ENCODE data around the gene GPA33. TPM values are rescaled to one million over a fixed set of nuclear protein-coding genes. Genes with fewer than 3 reads are reported as not detected.

Gene GPA33
- total RNA-seq, 2 experiments from 2014 or later: not detected

DNA sequence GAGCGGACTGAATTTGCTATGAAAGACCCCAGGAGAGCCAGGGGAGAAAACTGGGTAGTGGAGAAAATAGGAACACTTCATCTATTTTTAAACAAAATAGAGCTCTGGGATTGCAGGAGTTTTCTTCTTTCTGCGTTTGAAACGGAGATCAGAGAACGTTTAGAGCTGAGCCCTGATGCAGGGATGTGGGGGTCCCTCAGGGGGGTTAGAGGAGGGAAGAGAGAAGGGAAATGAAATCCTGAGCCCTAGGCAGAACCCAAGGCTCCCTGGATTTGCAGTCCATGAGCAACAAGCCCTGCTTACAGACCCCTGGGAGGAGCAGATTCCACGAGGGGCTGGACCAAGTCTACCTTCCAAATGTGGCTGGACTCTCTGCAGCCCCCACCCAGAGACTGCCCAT lies 25.5 kb upstream of the GPA33 start:
- Histone ChIP-seq H3K9me3 (ENCODE audit: low read length) (no peaks in the 10 kb centered on the region), H3K4me1 (ENCODE audit: insufficient read depth, low read length, poor library complexity, severe bottlenecking) (peaks cover 2% of the 10 kb centered on the region), H4K20me1 (ENCODE audit: insufficient read depth, low read length) (no peaks in the 10 kb centered on the region), H3K27ac (ENCODE audit: low read depth, low read length, poor library complexity, severe bottlenecking) (no peak overlapping the region), H2AFZ (ENCODE audit: low read length) (no peak overlapping the region), H3K36me3 (ENCODE audit: insufficient read depth, low read length) (no peaks in the 10 kb centered on the region; the same call in 1 of the 2 replicates), H3K79me2 (ENCODE audit: insufficient read depth, low read depth, low read length) (no peaks in the 10 kb centered on the region), H3K9me2 (ENCODE audit: insufficient read depth, low read length) (no peaks in the 10 kb centered on the region), H3K4me3 (ENCODE audit: low read depth, low read length, poor library complexity, severe bottlenecking) (no peak overlapping the region), H3K4me2 (ENCODE audit: low read length) (no peak overlapping the region)
- TF ChIP-seq CTCF (conservative IDR thresholded peaks at IDR 0.05; ENCODE audit: low read length): no peak
- TF ChIP-seq EZH2phosphoT487 (IDR thresholded peaks at IDR 0.05; ENCODE audit: borderline replicate concordance, low read depth, low read length): no peak
- no TSS peak for BruUV-seq (replicated peaks)
- CTCF ChIA-PET (ENCODE audit: unreplicated experiment): no interaction called here
- intact Hi-C loops (cut with micrococcal nuclease; ENCODE audit: unreplicated experiment): no loop called here
- POLR2A ChIA-PET: interaction anchor here (1.1 kb wide), 1 partner anchor 20 kb away, joined by 3 read pairs; no protein-coding TSS in a partner anchor
- DNase-seq (ENCODE audit: low spot score): no peak

DNA sequence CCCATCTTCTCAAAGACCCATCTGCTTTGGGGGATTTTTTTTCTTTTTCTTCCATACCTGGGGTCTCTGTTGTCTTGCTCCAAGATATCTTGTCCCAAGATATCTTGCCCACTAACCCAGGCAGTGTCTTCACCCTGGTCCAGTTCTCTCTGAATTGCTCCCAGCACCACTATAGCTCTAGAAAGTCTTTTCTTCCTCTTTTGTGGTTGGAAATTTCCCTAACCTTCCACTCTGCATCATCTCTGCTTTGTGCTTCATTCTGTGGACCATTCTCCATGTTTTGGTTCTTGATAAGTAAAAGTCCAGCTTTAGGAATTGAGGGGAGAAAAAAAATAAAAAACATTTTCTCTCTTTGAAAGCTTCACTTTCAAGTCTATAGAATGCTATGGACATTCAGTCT lies 24.5 kb upstream of the GPA33 start:
- H3K9me3 ChIP-seq (ENCODE audit: low read length): no peaks in the 10 kb centered on the region
- no peaks in the 10 kb centered on the region for H3K9me2 ChIP-seq (ENCODE audit: insufficient read depth, low read length)
- POLR2A ChIA-PET: interaction anchor here (1.1 kb wide), 1 partner anchor 21 kb away, joined by 3 read pairs; no protein-coding TSS in a partner anchor
- no peak overlapping the region for H3K4me3 ChIP-seq (ENCODE audit: low read depth, low read length, poor library complexity, severe bottlenecking)
- BruUV-seq (replicated peaks): no TSS peak
- no peaks in the 10 kb centered on the region; the same call in 1 of the 2 replicates for H3K36me3 ChIP-seq (ENCODE audit: insufficient read depth, low read length)
- DNase-seq (ENCODE audit: low spot score): no peak
- intact Hi-C loops (cut with micrococcal nuclease; ENCODE audit: unreplicated experiment): no loop called here
- H3K4me1 ChIP-seq (ENCODE audit: insufficient read depth, low read length, poor library complexity, severe bottlenecking): peaks cover 11% of the 10 kb centered on the region
- H4K20me1 ChIP-seq (ENCODE audit: insufficient read depth, low read length): no peaks in the 10 kb centered on the region
- H2AFZ ChIP-seq (ENCODE audit: low read length): no peak overlapping the region
- H3K4me2 ChIP-seq (ENCODE audit: low read length): no peak overlapping the region
- no peaks in the 10 kb centered on the region for H3K79me2 ChIP-seq (ENCODE audit: insufficient read depth, low read depth, low read length)
- no peak overlapping the region for H3K27ac ChIP-seq (ENCODE audit: low read depth, low read length, poor library complexity, severe bottlenecking)
- CTCF ChIA-PET (ENCODE audit: unreplicated experiment): no interaction called here
- TF ChIP-seq EZH2phosphoT487 (IDR thresholded peaks at IDR 0.05; ENCODE audit: borderline replicate concordance, low read depth, low read length) (no peak), CTCF (conservative IDR thresholded peaks at IDR 0.05; ENCODE audit: low read length) (no peak)

- H3K27ac ChIP-seq (ENCODE audit: low read depth, low read length, poor library complexity, severe bottlenecking): no peak overlapping the region
- no TSS peak for BruUV-seq (replicated peaks)
- H3K4me1 ChIP-seq (ENCODE audit: insufficient read depth, low read length, poor library complexity, severe bottlenecking): peaks cover 20% of the 10 kb centered on the region
- DNase-seq (ENCODE audit: low spot score): no peak
- CTCF ChIA-PET (ENCODE audit: unreplicated experiment): no interaction called here
- no peak for TF ChIP-seq CTCF (conservative IDR thresholded peaks at IDR 0.05; ENCODE audit: low read length)
- TF ChIP-seq EZH2phosphoT487 (IDR thresholded peaks at IDR 0.05; ENCODE audit: borderline replicate concordance, low read depth, low read length): no peak
- H3K36me3 ChIP-seq (ENCODE audit: insufficient read depth, low read length): no peaks in the 10 kb centered on the region; the same call in 1 of the 2 replicates
- H3K9me3 ChIP-seq (ENCODE audit: low read length): no peaks in the 10 kb centered on the region
- H3K79me2 ChIP-seq (ENCODE audit: insufficient read depth, low read depth, low read length): no peaks in the 10 kb centered on the region
- H3K4me3 ChIP-seq (ENCODE audit: low read depth, low read length, poor library complexity, severe bottlenecking): no peak overlapping the region
- intact Hi-C loops (cut with micrococcal nuclease; ENCODE audit: unreplicated experiment): no loop called here
- H2AFZ ChIP-seq (ENCODE audit: low read length): no peak overlapping the region
- no peaks in the 10 kb centered on the region for H4K20me1 ChIP-seq (ENCODE audit: insufficient read depth, low read length)
- POLR2A ChIA-PET: interaction anchor here (0.6 to 1.5 kb wide), 2 partner anchors 108 to 163 kb away, joined by 3 read pairs; partner anchors contain the start of gene POU2F1
- no peaks in the 10 kb centered on the region for H3K9me2 ChIP-seq (ENCODE audit: insufficient read depth, low read length)
- H3K4me2 ChIP-seq (ENCODE audit: low read length): no peak overlapping the region
These were observed 21.9 kb upstream of the GPA33 start for GRCh38 chr1:167111868-167112709.
